ENCODE measurements around the gene IQCN. TPM values are rescaled to one million over a fixed set of nuclear protein-coding genes. Genes with fewer than 3 reads are reported as not detected.

IQCN gene
- total and polyA plus RNA-seq, 10 of the 15 experiments (the other 5 are each of a cell fraction or from before 2014, with no cell fraction given): 0.01 to 0.54 (median 0.23) TPM; not detected in 3

DNA sequence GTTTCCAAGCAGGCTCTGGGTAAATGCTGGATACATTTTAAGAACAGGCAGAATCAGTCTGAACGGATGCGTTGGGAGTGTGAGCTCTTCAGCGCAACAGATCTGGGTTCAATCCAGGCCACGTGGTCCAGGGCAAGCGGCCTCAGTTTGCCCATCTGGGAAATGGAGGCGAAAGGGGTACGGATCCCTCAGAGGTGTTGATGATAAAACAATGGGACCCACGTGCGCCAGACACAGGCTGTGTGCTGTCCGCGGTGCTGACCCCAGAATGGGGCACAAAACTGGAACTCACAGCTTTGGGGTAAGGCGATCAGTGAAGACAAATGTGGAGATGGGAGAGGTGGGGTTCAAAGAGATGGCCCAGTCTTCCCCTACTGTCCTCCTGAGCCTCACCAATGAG lies 34.9 kb downstream of the IQCN start:
- 23% methylated on average over 12 of the region's 12 CpGs for WGBS (ENCODE audit: insufficient coverage, insufficient replicate concordance, low lambda C conversion rate, missing lambda C conversion rate)
- Histone ChIP-seq H3K79me2 (ENCODE audit: control insufficient read depth, insufficient read depth, low read length) (no peaks in the 10 kb centered on the region), H3K27ac (ENCODE audit: control insufficient read depth, insufficient read depth) (no peak overlapping the region), H3K9me3 (replicated peaks; ENCODE audit: control insufficient read depth, insufficient read depth, low read length) (no peaks in the 10 kb centered on the region), H3K4me3 (no peak overlapping the region), H3K36me3 (ENCODE audit: control insufficient read depth in 2 of 2, insufficient read depth in 2 of 2, low read length in 1 of 2) (no peaks in the 10 kb centered on the region), H3K9ac (ENCODE audit: control insufficient read depth, insufficient read depth, low read length) (no peak overlapping the region), H3K4me1 (ENCODE audit: control insufficient read depth, insufficient read depth, low read length) (no peaks in the 10 kb centered on the region), H4K20me1 (ENCODE audit: control insufficient read depth, insufficient read depth) (no peaks in the 10 kb centered on the region), H3K4me2 (ENCODE audit: control insufficient read depth, insufficient read depth) (no peak overlapping the region), H3K27me3 (replicated peaks in 1 of 2; ENCODE audit: control insufficient read depth in 2 of 2, insufficient read depth in 2 of 2, low read length in 1 of 2) (no peaks in the 10 kb centered on the region; a peak in 2 of 4 replicates), H2AFZ (ENCODE audit: control insufficient read depth, low read depth, low read length) (no peak overlapping the region)
- intact Hi-C loops (cut with micrococcal nuclease; ENCODE audit: unreplicated experiment) (no loop called here), in situ Hi-C loops (cut with MboI) (no loop called here)
- no peak for DNase-seq (ENCODE audit: low read depth, low spot score)
- no peak for FAIRE-seq
- RAD21 ChIA-PET (ENCODE audit: unreplicated experiment): no interaction called here
- CTCF ChIA-PET: interaction anchor here (1.6 to 3.0 kb wide), 5 partner anchors 10 to 90 kb away, joined by 4 to 13 read pairs (median 5); no protein-coding TSS in a partner anchor
- SMC1A ChIA-PET (ENCODE audit: uncharacterized antibody, unreplicated experiment): interaction anchor here (1.8 kb wide), 1 partner anchor 8 kb away, joined by 6 read pairs; no protein-coding TSS in a partner anchor
- no TSS peak for BruUV-seq (replicated peaks)
- POLR2A ChIA-PET: no interaction called here
- no peak for ATAC-seq
- TF ChIP-seq RAD21 (IDR thresholded peaks at IDR 0.05; ENCODE audit: insufficient read depth, low read depth, low read length) (no peak), BACH1 (IDR thresholded peaks at IDR 0.05; ENCODE audit: borderline replicate concordance) (no peak), POU2F2 (IDR thresholded peaks at IDR 0.05; ENCODE audit: borderline replicate concordance, low read depth, low read length) (no peak), ATF7 (IDR thresholded peaks at IDR 0.05; ENCODE audit: low read depth) (no peak), MEF2B (IDR thresholded peaks at IDR 0.05; ENCODE audit: partially characterized antibody, poor library complexity, severe bottlenecking) (no peak), ZZZ3 (IDR thresholded peaks at IDR 0.05; ENCODE audit: control insufficient read depth, insufficient read length, low read depth) (no peak), EED (IDR thresholded peaks at IDR 0.05; ENCODE audit: low read depth) (no peak), PAX8 (IDR thresholded peaks at IDR 0.05) (no peak), GATAD2B (conservative IDR thresholded peaks at IDR 0.05; ENCODE audit: low read depth) (no peak), SMAD5 (IDR thresholded peaks at IDR 0.05; ENCODE audit: low read depth) (no peak), RUNX3 (IDR thresholded peaks at IDR 0.05; ENCODE audit: low read length) (no peak), ZNF217 (IDR thresholded peaks at IDR 0.05) (no peak), KAT2A (conservative IDR thresholded peaks at IDR 0.05; ENCODE audit: control insufficient read depth, low read depth, low read length) (no peak), JUND (IDR thresholded peaks at IDR 0.05; ENCODE audit: low read depth, low read length) (no peak)
- TF ChIP-seq, protein P1, sequence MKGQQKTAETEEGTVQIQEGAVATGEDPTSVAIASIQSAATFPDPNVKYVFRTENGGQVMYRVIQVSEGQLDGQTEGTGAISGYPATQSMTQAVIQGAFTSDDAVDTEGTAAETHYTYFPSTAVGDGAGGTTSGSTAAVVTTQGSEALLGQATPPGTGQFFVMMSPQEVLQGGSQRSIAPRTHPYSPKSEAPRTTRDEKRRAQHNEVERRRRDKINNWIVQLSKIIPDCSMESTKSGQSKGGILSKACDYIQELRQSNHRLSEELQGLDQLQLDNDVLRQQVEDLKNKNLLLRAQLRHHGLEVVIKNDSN (IDR thresholded peaks at IDR 0.05; ENCODE audit: borderline replicate concordance, extremely low read length, insufficient read depth, low read depth, low read length): no peak
- TF ChIP-seq, protein P2, sequence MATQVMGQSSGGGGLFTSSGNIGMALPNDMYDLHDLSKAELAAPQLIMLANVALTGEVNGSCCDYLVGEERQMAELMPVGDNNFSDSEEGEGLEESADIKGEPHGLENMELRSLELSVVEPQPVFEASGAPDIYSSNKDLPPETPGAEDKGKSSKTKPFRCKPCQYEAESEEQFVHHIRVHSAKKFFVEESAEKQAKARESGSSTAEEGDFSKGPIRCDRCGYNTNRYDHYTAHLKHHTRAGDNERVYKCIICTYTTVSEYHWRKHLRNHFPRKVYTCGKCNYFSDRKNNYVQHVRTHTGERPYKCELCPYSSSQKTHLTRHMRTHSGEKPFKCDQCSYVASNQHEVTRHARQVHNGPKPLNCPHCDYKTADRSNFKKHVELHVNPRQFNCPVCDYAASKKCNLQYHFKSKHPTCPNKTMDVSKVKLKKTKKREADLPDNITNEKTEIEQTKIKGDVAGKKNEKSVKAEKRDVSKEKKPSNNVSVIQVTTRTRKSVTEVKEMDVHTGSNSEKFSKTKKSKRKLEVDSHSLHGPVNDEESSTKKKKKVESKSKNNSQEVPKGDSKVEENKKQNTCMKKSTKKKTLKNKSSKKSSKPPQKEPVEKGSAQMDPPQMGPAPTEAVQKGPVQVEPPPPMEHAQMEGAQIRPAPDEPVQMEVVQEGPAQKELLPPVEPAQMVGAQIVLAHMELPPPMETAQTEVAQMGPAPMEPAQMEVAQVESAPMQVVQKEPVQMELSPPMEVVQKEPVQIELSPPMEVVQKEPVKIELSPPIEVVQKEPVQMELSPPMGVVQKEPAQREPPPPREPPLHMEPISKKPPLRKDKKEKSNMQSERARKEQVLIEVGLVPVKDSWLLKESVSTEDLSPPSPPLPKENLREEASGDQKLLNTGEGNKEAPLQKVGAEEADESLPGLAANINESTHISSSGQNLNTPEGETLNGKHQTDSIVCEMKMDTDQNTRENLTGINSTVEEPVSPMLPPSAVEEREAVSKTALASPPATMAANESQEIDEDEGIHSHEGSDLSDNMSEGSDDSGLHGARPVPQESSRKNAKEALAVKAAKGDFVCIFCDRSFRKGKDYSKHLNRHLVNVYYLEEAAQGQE (IDR thresholded peaks at IDR 0.05; ENCODE audit: low read depth, low read length): peak; percentile 88
- TF ChIP-seq, protein P3, sequence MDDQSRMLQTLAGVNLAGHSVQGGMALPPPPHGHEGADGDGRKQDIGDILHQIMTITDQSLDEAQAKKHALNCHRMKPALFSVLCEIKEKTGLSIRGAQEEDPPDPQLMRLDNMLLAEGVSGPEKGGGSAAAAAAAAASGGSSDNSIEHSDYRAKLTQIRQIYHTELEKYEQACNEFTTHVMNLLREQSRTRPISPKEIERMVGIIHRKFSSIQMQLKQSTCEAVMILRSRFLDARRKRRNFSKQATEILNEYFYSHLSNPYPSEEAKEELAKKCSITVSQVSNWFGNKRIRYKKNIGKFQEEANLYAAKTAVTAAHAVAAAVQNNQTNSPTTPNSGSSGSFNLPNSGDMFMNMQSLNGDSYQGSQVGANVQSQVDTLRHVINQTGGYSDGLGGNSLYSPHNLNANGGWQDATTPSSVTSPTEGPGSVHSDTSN (IDR thresholded peaks at IDR 0.05; ENCODE audit: insufficient replicate concordance, low read depth, low read length): no peak
- TF ChIP-seq, protein P4, sequence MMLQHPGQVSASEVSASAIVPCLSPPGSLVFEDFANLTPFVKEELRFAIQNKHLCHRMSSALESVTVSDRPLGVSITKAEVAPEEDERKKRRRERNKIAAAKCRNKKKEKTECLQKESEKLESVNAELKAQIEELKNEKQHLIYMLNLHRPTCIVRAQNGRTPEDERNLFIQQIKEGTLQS (IDR thresholded peaks at IDR 0.05; ENCODE audit: borderline replicate concordance, extremely low read depth, low read depth, low read length): no peak
- TF ChIP-seq, protein P5, sequence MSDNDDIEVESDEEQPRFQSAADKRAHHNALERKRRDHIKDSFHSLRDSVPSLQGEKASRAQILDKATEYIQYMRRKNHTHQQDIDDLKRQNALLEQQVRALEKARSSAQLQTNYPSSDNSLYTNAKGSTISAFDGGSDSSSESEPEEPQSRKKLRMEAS (IDR thresholded peaks at IDR 0.05; ENCODE audit: low read depth, low read length): peak; percentile 51; the same call in 1 of the 2 replicates
